Measurements from ENCODE around the gene ARHGEF33.

Gene ARHGEF33

GRCh38 chr2:38873763-38874162, 15.9 kb upstream of the ARHGEF33 start:
- no peak for TF ChIP-seq CTCF (conservative IDR thresholded peaks at IDR 0.05)

GRCh38 chr2:38875227-38875575, 14.5 kb upstream of the ARHGEF33 start:
- TF ChIP-seq CTCF (conservative IDR thresholded peaks at IDR 0.05): no peak

More at GRCh38 chr2:38873763-38874162, 15.9 kb upstream of the ARHGEF33 start:
- H3K27ac ChIP-seq: no peak overlapping the region

GRCh38 chr2:38875576-38876367, 13.9 kb upstream of the ARHGEF33 start, which contains the start of the genes DHX57 and MORN2:
Gene DHX57 (minus strand): TSS chr2:38875934. CDS start chr2:38868405, 7,529 bp downstream.
Gene MORN2 (plus strand): TSS chr2:38875976.
- TF ChIP-seq CTCF (conservative IDR thresholded peaks at IDR 0.05): no peak
- peak within 1 kb of the TSS; percentile 73 for H3K27ac ChIP-seq

More at GRCh38 chr2:38875227-38875575, 14.5 kb upstream of the ARHGEF33 start:
- peak overlapping the region; percentile 73 for H3K27ac ChIP-seq

GRCh38 chr2:38876407-38876806, 13.3 kb upstream of the ARHGEF33 start:
- TF ChIP-seq CTCF (conservative IDR thresholded peaks at IDR 0.05): no peak

GRCh38 chr2:38886063-38886462, 3.6 kb upstream of the ARHGEF33 start:
- no peak for TF ChIP-seq CTCF (conservative IDR thresholded peaks at IDR 0.05)

More at GRCh38 chr2:38876407-38876806, 13.3 kb upstream of the ARHGEF33 start:
- H3K27ac ChIP-seq: peak overlapping the region; percentile 73; the same call in 1 of the 2 replicates

GRCh38 chr2:38887347-38887746, 2.3 kb upstream of the ARHGEF33 start:
- TF ChIP-seq CTCF (conservative IDR thresholded peaks at IDR 0.05): no peak

More at GRCh38 chr2:38886063-38886462, 3.6 kb upstream of the ARHGEF33 start:
- H3K27ac ChIP-seq: no peak overlapping the region

GRCh38 chr2:38887902-38888554, 1.6 kb upstream of the ARHGEF33 start:
- H3K27ac ChIP-seq: no peak overlapping the region
- no peak for TF ChIP-seq CTCF (conservative IDR thresholded peaks at IDR 0.05)

More at GRCh38 chr2:38887347-38887746, 2.3 kb upstream of the ARHGEF33 start:
- no peak overlapping the region for H3K27ac ChIP-seq
